ENCODE measurements around the gene WASF2. TPM values are rescaled to one million over a fixed set of nuclear protein-coding genes. Genes with fewer than 3 reads are reported as not detected.

The WASF2 gene
- total RNA-seq, 1 donor from 2014 or later: 35.0 TPM

- Histone ChIP-seq H3K9me3 (ENCODE audit: low read depth) (no peaks in the 10 kb centered on the region), H3K4me1 (peaks cover 18% of the 10 kb centered on the region), H3K79me2 (ENCODE audit: low read depth) (no peaks in the 10 kb centered on the region), H2AFZ (replicated peaks) (no peak overlapping the region), H4K20me1 (ENCODE audit: low read depth) (no peaks in the 10 kb centered on the region), H3K4me3 (no peak overlapping the region), H3K9ac (no peak overlapping the region), H3F3A (ENCODE audit: low read depth) (peaks cover 27% of the 10 kb centered on the region), H3K27ac (no peak overlapping the region), H3K4me2 (no peak overlapping the region), H3K27me3 (no peaks in the 10 kb centered on the region), H3K36me3 (no peaks in the 10 kb centered on the region)
- Mint-ChIP-seq H3K4me1 (peaks cover 54% of the 10 kb centered on the region), H3K36me3 (no peaks in the 10 kb centered on the region), H3K27ac (peak overlapping the region; percentile 77), H3K9me3 (no peaks in the 10 kb centered on the region), H3K27me3 (ENCODE audit: insufficient read depth, low read depth) (peaks cover 8% of the 10 kb centered on the region), H3K4me3 (peak overlapping the region; percentile 31)
- DNase-seq (ENCODE audit: low spot score): no peak
- TF ChIP-seq CTCF (IDR thresholded peaks at IDR 0.05) (no peak), EZH2phosphoT487 (IDR thresholded peaks at IDR 0.05) (no peak)
Observed at GRCh38 chr1:27506703-27507102, 16.7 kb upstream of the WASF2 start.

GRCh38 chr1:27505420-27505680 is 15.4 kb upstream of the WASF2 start:
- peaks cover 2% of the 10 kb centered on the region for H3K9me3 Mint-ChIP-seq
- H3K27ac Mint-ChIP-seq: peak overlapping the region; percentile 94
- Histone ChIP-seq H3K9ac (no peak overlapping the region), H3F3A (ENCODE audit: low read depth) (peaks cover 27% of the 10 kb centered on the region), H3K9me3 (ENCODE audit: low read depth) (no peaks in the 10 kb centered on the region), H3K27me3 (no peaks in the 10 kb centered on the region), H3K79me2 (ENCODE audit: low read depth) (no peaks in the 10 kb centered on the region), H4K20me1 (ENCODE audit: low read depth) (no peaks in the 10 kb centered on the region), H3K4me3 (no peak overlapping the region), H3K36me3 (no peaks in the 10 kb centered on the region), H2AFZ (replicated peaks) (no peak overlapping the region), H3K4me1 (peaks cover 18% of the 10 kb centered on the region), H3K4me2 (peak overlapping the region; percentile 42), H3K27ac (peak overlapping the region; percentile 88)
- H3K4me1 Mint-ChIP-seq: peaks cover 56% of the 10 kb centered on the region
- no peaks in the 10 kb centered on the region for H3K36me3 Mint-ChIP-seq
- peaks cover 7% of the 10 kb centered on the region for H3K27me3 Mint-ChIP-seq (ENCODE audit: insufficient read depth, low read depth)
- DNase-seq (ENCODE audit: low spot score): no peak
- H3K4me3 Mint-ChIP-seq: peak overlapping the region; percentile 53
- TF ChIP-seq CTCF (IDR thresholded peaks at IDR 0.05) (no peak), EZH2 (IDR thresholded peaks at IDR 0.05) (no peak), EZH2phosphoT487 (IDR thresholded peaks at IDR 0.05) (no peak)

GRCh38 chr1:27504588-27505419 is 14.8 kb upstream of the WASF2 start:
- no peaks in the 10 kb centered on the region for H3K36me3 ChIP-seq
- Mint-ChIP-seq H3K27ac (peak overlapping the region; percentile 99), H3K27me3 (ENCODE audit: insufficient read depth, low read depth) (peaks cover 7% of the 10 kb centered on the region), H3K4me1 (peaks cover 54% of the 10 kb centered on the region), H3K9me3 (peaks cover 2% of the 10 kb centered on the region), H3K4me3 (peak overlapping the region; percentile 49), H3K36me3 (no peaks in the 10 kb centered on the region)
- H3K27me3 ChIP-seq: no peaks in the 10 kb centered on the region
- peak; percentile 77 for DNase-seq (ENCODE audit: low spot score)
- H3K4me1 ChIP-seq: peaks cover 18% of the 10 kb centered on the region
- no peak for TF ChIP-seq CTCF (IDR thresholded peaks at IDR 0.05)
- TF ChIP-seq EZH2 (IDR thresholded peaks at IDR 0.05): no peak
- no peak for TF ChIP-seq EZH2phosphoT487 (IDR thresholded peaks at IDR 0.05)
- peaks cover 27% of the 10 kb centered on the region for H3F3A ChIP-seq (ENCODE audit: low read depth)
- H3K4me2 ChIP-seq: peak overlapping the region; percentile 42
- no peaks in the 10 kb centered on the region for H3K9me3 ChIP-seq (ENCODE audit: low read depth)
- no peaks in the 10 kb centered on the region for H3K79me2 ChIP-seq (ENCODE audit: low read depth)
- no peak overlapping the region for H2AFZ ChIP-seq (replicated peaks)
- no peak overlapping the region for H3K9ac ChIP-seq
- H3K27ac ChIP-seq: peak overlapping the region; percentile 88
- no peaks in the 10 kb centered on the region for H4K20me1 ChIP-seq (ENCODE audit: low read depth)
- H3K4me3 ChIP-seq: no peak overlapping the region

Data from neural progenitor cell (in vitro differentiated cells).